GM12878 (cell line): ENCODE results near the gene TBC1D10B. TPM values are rescaled to one million over a fixed set of nuclear protein-coding genes. Genes with fewer than 3 reads are reported as not detected.

Source experiments
- ATAC-seq: fragments of 200-7000 bp; cut with Tn5 transposase; 3 replicates; pipeline ENCODE4 v1.9.1; 2020; ENCODE audit warnings: mild to moderate bottlenecking, moderate library complexity
- BruUV-seq: library from RNA; stranded (reverse); fragments of 400-500 nt; replicated peaks from 2 replicates; lab custom pipeline; 2021; lab: Mats Ljungman, UMichigan
- CTCF ChIA-PET: fragments of 300-600 bp; sonication (Branson Sonifier 250); formaldehyde crosslinking; extraction: SDS; loops from one replicate; lab custom pipeline; 2021; ENCODE audit warnings: inconsistent platforms; lab: Yijun Ruan, JAX
- POLR2A ChIA-PET: fragments of 350-600 bp; formaldehyde crosslinking; extraction: SDS; loops from one replicate; lab custom pipeline; 2021; ENCODE audit warnings: inconsistent platforms; lab: Charles Lee
- RAD21 ChIA-PET: fragments of 300-600 bp; sonication (Branson Sonifier 250); formaldehyde crosslinking; loops from one replicate; lab custom pipeline; 2023; ENCODE audit warnings: antibody characterized with exemption; ENCODE audit not compliant: unreplicated experiment; lab: Charles Lee
- SMC1A ChIA-PET: fragments of 300-600 bp; sonication (Branson Sonifier 250); formaldehyde crosslinking; loops from one replicate; lab custom pipeline; 2023; ENCODE audit not compliant: unreplicated experiment, uncharacterized antibody; lab: Charles Lee
- DNase-seq: peaks from one replicate; pipeline ENCODE4 v3.0.0-alpha.2; 2011; ENCODE audit warnings: low read depth, low spot score
- FAIRE-seq: peaks from 3 replicates; lab custom pipeline; 2011; peaks lifted over from hg19 to GRCh38; lab: Jason Lieb, UNC
- H2AFZ ChIP-seq: 2 replicates; pipeline ENCODE4 v1.6.0; 2011; ENCODE audit warnings: low read depth, low read length, control low read depth; ENCODE audit not compliant: control insufficient read depth
- H3K27ac ChIP-seq: 2 replicates; pipeline ENCODE4 v1.5.1; 2011; ENCODE audit warnings: control low read depth; ENCODE audit not compliant: control insufficient read depth, insufficient read depth
- H3K27me3 ChIP-seq, 2 experiments: replicated peaks in 1 of 2; 2 replicates each; pipeline versions ENCODE4 v1.6.0 to v1.6.1; 2011; ENCODE audit warnings: low read length in 1 of 2; ENCODE audit not compliant: control insufficient read depth in 2 of 2, insufficient read depth in 2 of 2
- H3K36me3 ChIP-seq, 2 experiments: 2 replicates each; pipeline ENCODE4 v1.5.1; 2011; ENCODE audit warnings: low read length in 1 of 2; ENCODE audit not compliant: control insufficient read depth in 2 of 2, insufficient read depth in 2 of 2
- H3K4me1 ChIP-seq: 2 replicates; pipeline ENCODE4 v1.6.1; 2011; ENCODE audit warnings: mild to moderate bottlenecking, low read length, moderate library complexity, mixed read lengths; ENCODE audit not compliant: control insufficient read depth, insufficient read depth
- H3K4me2 ChIP-seq: 2 replicates; pipeline ENCODE4 v1.6.0; 2011; ENCODE audit warnings: control low read depth; ENCODE audit not compliant: control insufficient read depth, insufficient read depth
- H3K4me3 ChIP-seq: fragments of 200-600 bp; sonication (generic); 2 replicates; pipeline ENCODE4 v1.5.1; 2016
- H3K79me2 ChIP-seq: 2 replicates; pipeline ENCODE4 v1.6.0; 2011; ENCODE audit warnings: low read length; ENCODE audit not compliant: control insufficient read depth, insufficient read depth
- H3K9ac ChIP-seq: 2 replicates; pipeline ENCODE4 v1.8.0; 2011; ENCODE audit warnings: low read length, control low read depth, mixed read lengths; ENCODE audit not compliant: control insufficient read depth, insufficient read depth
- H3K9me3 ChIP-seq: replicated peaks from 3 replicates; pipeline ENCODE4 v1.5.1; 2011; ENCODE audit warnings: mild to moderate bottlenecking, low read length; ENCODE audit not compliant: control insufficient read depth, insufficient read depth
- H4K20me1 ChIP-seq: 2 replicates; pipeline ENCODE4 v1.6.0; 2011; ENCODE audit not compliant: control insufficient read depth, insufficient read depth
- CBFB ChIP-seq: IDR thresholded peaks from 2 replicates; pipeline ENCODE4 v1.6.1; 2016; ENCODE audit warnings: antibody characterized with exemption, low read depth
- GATAD2B ChIP-seq: fragments of 450-650 bp; conservative IDR thresholded peaks from 2 replicates; pipeline ENCODE4 v1.6.1; 2017; ENCODE audit warnings: low read depth, mild to moderate bottlenecking, moderate library complexity
- HDAC6 ChIP-seq: fragments of 200-600 bp; sonication (generic); IDR thresholded peaks from one replicate; pipeline ENCODE4 v1.8.0; 2017; ENCODE audit warnings: antibody characterized with exemption; ENCODE audit not compliant: unreplicated experiment
- NFYB ChIP-seq: IDR thresholded peaks from 2 replicates; pipeline ENCODE4 v1.6.1; 2011; ENCODE audit warnings: low read depth, mild to moderate bottlenecking, low read length, improper control_type of control experiment, moderate library complexity; ENCODE audit not compliant: insufficient read depth
- RFX5 ChIP-seq: IDR thresholded peaks from 2 replicates; pipeline ENCODE4 v1.6.1; 2011; ENCODE audit warnings: low read depth, low read length, improper control_type of control experiment
- SIX5 ChIP-seq: IDR thresholded peaks from 2 replicates; pipeline ENCODE4 v1.6.1; 2011; ENCODE audit warnings: mild to moderate bottlenecking, low read depth, low read length, moderate library complexity; ENCODE audit not compliant: severe bottlenecking
- SMC3 ChIP-seq: IDR thresholded peaks from 2 replicates; pipeline ENCODE4 v1.6.1; 2011; ENCODE audit warnings: low read length, improper control_type of control experiment, borderline replicate concordance
- TAF1 ChIP-seq: IDR thresholded peaks from 2 replicates; pipeline ENCODE4 v1.6.1; 2011; ENCODE audit warnings: mild to moderate bottlenecking, low read depth, low read length, borderline replicate concordance
- TBL1XR1 ChIP-seq: IDR thresholded peaks from 2 replicates; pipeline ENCODE4 v1.6.1; 2012; ENCODE audit warnings: low read depth, low read length, improper control_type of control experiment
- YBX1 ChIP-seq: fragments of 450-650 bp; IDR thresholded peaks from 2 replicates; pipeline ENCODE4 v1.6.1; 2016; ENCODE audit warnings: antibody characterized with exemption
- ZSCAN29 ChIP-seq: fragments of 450-650 bp; IDR thresholded peaks from 2 replicates; pipeline ENCODE4 v1.6.1; 2017; ENCODE audit warnings: mild to moderate bottlenecking, moderate library complexity
- WGBS: methylation state at CpG from one replicate; pipeline ENCODE4 v1.1.6; 2016; ENCODE audit warnings: low lambda C conversion rate; ENCODE audit not compliant: insufficient replicate concordance, insufficient coverage; ENCODE audit errors: missing lambda C conversion rate; 5-methylcytosine and 5-hydroxymethylcytosine counted together
- in situ Hi-C: fragments of 300-500 bp; cut with MboI; formaldehyde crosslinking; loops from 9 replicates; pipeline ENCODE4 v1.14.3; 2018; ENCODE audit warnings: mixed read lengths
- intact Hi-C: fragments of 100-400 bp; cut with micrococcal nuclease; formaldehyde crosslinking; loops from one replicate; pipeline ENCODE4 v1.14.2; 2022; ENCODE audit not compliant: unreplicated experiment
- polyA plus RNA-seq, 11 experiments: library from polyadenylated mRNA; depleted of rRNA in 4 of 11; unstranded in 6 of 11; stranded (reverse) in 5 of 11; fragments of >200 nt; fragmentation: Nextera tagmentation in 4 of 11; fragmentation: Illumina TruSeq in 1 of 11; extraction: Ambion mirVana in 4 of 11; extraction: Trizol in 1 of 11; gene quantifications; 1 replicate in 1 of 11; 2 replicates in 10 of 11; pipeline versions ENCODE4 v1.2.1 to v1.2.3, GENCODE V29; 2011 to 2016; ENCODE audit warnings: inconsistent platforms in 2 of 11, missing spikeins in 2 of 11, low read depth in 1 of 11
- total RNA-seq, 4 experiments: library from RNA; depleted of rRNA in 3 of 4; stranded (reverse); fragments of >200 nt in 3 of 4; fragmentation: Illumina TruSeq in 1 of 4; extraction: Trizol in 1 of 4; gene quantifications; 2 replicates each; pipeline versions ENCODE4 v1.2.1 to v1.2.3, GENCODE V29; 2013 to 2021
- TF ChIP-seq, protein P1 (sequence below), 3 experiments: IDR thresholded peaks in 2 of 3; conservative IDR thresholded peaks in 1 of 3; 2 replicates each; pipeline ENCODE4 v1.5.1; 2011; ENCODE audit warnings: low read depth in 3 of 3, low read length in 3 of 3, mild to moderate bottlenecking in 3 of 3, control low read depth in 2 of 3, moderate library complexity in 2 of 3, inconsistent platforms in 1 of 3, mixed read lengths in 1 of 3; ENCODE audit not compliant: control insufficient read depth in 2 of 3, insufficient read depth in 1 of 3; ENCODE audit errors: extremely low read depth in 1 of 3
- TF ChIP-seq, protein P2 (sequence below): fragments of 450-650 bp; IDR thresholded peaks from 2 replicates; pipeline ENCODE4 v1.6.1; 2017; ENCODE audit warnings: low read depth, mild to moderate bottlenecking, moderate library complexity
- TF ChIP-seq, protein P3 (sequence below): IDR thresholded peaks from 2 replicates; pipeline ENCODE4 v1.6.1; 2011; ENCODE audit warnings: borderline replicate concordance, low read depth, mild to moderate bottlenecking, moderate library complexity, mixed read lengths, low read length; ENCODE audit not compliant: insufficient read depth; ENCODE audit errors: extremely low read length
- TF ChIP-seq, protein P4 (sequence below): fragments of 450-650 bp; IDR thresholded peaks from 2 replicates; pipeline ENCODE4 v1.6.1; 2018; ENCODE audit warnings: borderline replicate concordance, mild to moderate bottlenecking; ENCODE audit not compliant: partially characterized antibody

TBC1D10B gene
- total and polyA plus RNA-seq, 10 of the 15 experiments (the other 5 are each of a cell fraction or from before 2014, with no cell fraction given): 2.2 to 51.2 (median 11.6) TPM

DNA sequence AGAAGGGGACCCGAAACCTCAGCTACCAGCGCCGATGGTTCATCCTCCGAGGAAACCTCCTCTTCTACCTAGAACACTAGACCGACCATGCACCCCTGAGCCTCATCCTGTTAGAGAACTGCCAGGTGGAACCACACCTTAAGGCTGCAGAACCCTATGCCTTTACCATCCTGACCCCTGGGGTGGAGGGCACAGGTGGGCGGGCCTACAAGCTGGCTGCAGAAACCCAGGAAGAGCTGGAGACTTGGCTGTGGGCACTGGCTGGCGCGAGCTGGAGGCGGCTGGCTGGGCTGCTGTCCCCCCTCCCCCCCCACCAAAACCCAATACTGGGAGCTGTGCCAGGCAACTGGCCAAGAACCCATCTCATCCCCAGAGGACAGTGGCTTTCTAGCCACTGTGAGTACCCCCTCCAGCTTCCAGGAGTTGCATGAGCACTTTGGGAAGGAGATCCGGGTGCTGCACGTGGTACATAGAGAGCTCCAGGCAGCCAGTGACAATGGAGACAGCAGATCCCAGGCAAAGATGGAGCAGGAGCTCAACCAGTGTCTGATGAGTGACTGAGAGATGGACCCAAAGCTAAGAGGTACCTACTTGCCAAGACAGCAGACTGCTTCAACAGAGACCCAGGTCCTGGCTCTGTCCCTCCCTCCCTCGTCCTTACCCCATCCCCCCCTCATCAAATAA is 13.8 kb downstream of the TBC1D10B start:
- Histone ChIP-seq H3K27ac (no peak overlapping the region), H3K36me3 (peaks cover 3 to 23% of the 10 kb centered on the region in 2 experiments), H3K79me2 (peaks cover 18% of the 10 kb centered on the region), H2AFZ (no peak overlapping the region), H3K4me1 (peaks cover 16% of the 10 kb centered on the region), H3K9ac (no peak overlapping the region; the same call in 1 of the 2 replicates), H4K20me1 (peaks cover 4% of the 10 kb centered on the region), H3K9me3 (no peaks in the 10 kb centered on the region), H3K4me3 (peak overlapping the region; percentile 94; the same call in 1 of the 2 replicates), H3K27me3 (no peaks in the 10 kb centered on the region), H3K4me2 (peak overlapping the region; percentile 99)
- CTCF ChIA-PET: interaction anchor here (0.7 to 1.1 kb wide), 2 partner anchors 13 to 242 kb away, joined by 3 to 4 read pairs; no protein-coding TSS in a partner anchor
- RAD21 ChIA-PET: interaction anchor here (0.6 to 4.3 kb wide), 5 partner anchors 10 to 214 kb away, joined by 3 to 33 read pairs (median 4); partner anchors contain the start of gene TBC1D10B
- 76% methylated on average over 12 of the region's 12 CpGs for whole genome bisulfite sequencing
- DNase-seq (no peak), FAIRE-seq (no peak), ATAC-seq (no peak)
- BruUV-seq: no TSS peak
- SMC1A ChIA-PET: interaction anchor here (0.7 to 1.7 kb wide), 5 partner anchors 9 to 265 kb away, joined by 3 to 4 read pairs (median 4); partner anchors contain the start of genes TBC1D10B and TBX6
- intact Hi-C loops: loop anchor here (10.0 kb wide), 1 partner anchor 262 kb away; the partner anchor contains the start of genes TBX6 and YPEL3
- POLR2A ChIA-PET: interaction anchor here (0.5 to 3.8 kb wide), 8 partner anchors 9 to 170 kb away, joined by 3 to 21 read pairs (median 3); partner anchors contain the start of genes TBC1D10B and ZNF771
- in situ Hi-C loops: no loop called here
- no peak for TF ChIP-seq TBL1XR1
- no peak for TF ChIP-seq YBX1
- TF ChIP-seq SIX5: no peak
- TF ChIP-seq CBFB: no peak
- TF ChIP-seq, protein P1, sequence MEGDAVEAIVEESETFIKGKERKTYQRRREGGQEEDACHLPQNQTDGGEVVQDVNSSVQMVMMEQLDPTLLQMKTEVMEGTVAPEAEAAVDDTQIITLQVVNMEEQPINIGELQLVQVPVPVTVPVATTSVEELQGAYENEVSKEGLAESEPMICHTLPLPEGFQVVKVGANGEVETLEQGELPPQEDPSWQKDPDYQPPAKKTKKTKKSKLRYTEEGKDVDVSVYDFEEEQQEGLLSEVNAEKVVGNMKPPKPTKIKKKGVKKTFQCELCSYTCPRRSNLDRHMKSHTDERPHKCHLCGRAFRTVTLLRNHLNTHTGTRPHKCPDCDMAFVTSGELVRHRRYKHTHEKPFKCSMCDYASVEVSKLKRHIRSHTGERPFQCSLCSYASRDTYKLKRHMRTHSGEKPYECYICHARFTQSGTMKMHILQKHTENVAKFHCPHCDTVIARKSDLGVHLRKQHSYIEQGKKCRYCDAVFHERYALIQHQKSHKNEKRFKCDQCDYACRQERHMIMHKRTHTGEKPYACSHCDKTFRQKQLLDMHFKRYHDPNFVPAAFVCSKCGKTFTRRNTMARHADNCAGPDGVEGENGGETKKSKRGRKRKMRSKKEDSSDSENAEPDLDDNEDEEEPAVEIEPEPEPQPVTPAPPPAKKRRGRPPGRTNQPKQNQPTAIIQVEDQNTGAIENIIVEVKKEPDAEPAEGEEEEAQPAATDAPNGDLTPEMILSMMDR (IDR thresholded peaks at IDR 0.05 in 2 of 3, conservative IDR thresholded peaks at IDR 0.05 in 1 of 3; ENCODE audit: control insufficient read depth in 2 of 3, extremely low read depth in 1 of 3, insufficient read depth in 1 of 3, low read depth in 3 of 3, low read length in 3 of 3): no peak
- TF ChIP-seq SMC3: no peak
- TF ChIP-seq, protein P2, sequence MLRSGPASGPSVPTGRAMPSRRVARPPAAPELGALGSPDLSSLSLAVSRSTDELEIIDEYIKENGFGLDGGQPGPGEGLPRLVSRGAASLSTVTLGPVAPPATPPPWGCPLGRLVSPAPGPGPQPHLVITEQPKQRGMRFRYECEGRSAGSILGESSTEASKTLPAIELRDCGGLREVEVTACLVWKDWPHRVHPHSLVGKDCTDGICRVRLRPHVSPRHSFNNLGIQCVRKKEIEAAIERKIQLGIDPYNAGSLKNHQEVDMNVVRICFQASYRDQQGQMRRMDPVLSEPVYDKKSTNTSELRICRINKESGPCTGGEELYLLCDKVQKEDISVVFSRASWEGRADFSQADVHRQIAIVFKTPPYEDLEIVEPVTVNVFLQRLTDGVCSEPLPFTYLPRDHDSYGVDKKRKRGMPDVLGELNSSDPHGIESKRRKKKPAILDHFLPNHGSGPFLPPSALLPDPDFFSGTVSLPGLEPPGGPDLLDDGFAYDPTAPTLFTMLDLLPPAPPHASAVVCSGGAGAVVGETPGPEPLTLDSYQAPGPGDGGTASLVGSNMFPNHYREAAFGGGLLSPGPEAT: no peak
- no peak for TF ChIP-seq HDAC6
- no peak for TF ChIP-seq GATAD2B
- TF ChIP-seq, protein P3, sequence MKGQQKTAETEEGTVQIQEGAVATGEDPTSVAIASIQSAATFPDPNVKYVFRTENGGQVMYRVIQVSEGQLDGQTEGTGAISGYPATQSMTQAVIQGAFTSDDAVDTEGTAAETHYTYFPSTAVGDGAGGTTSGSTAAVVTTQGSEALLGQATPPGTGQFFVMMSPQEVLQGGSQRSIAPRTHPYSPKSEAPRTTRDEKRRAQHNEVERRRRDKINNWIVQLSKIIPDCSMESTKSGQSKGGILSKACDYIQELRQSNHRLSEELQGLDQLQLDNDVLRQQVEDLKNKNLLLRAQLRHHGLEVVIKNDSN: no peak
- TF ChIP-seq NFYB: no peak
- no peak for TF ChIP-seq TAF1
- TF ChIP-seq ZSCAN29: no peak
- TF ChIP-seq RFX5: no peak
- TF ChIP-seq, protein P4, sequence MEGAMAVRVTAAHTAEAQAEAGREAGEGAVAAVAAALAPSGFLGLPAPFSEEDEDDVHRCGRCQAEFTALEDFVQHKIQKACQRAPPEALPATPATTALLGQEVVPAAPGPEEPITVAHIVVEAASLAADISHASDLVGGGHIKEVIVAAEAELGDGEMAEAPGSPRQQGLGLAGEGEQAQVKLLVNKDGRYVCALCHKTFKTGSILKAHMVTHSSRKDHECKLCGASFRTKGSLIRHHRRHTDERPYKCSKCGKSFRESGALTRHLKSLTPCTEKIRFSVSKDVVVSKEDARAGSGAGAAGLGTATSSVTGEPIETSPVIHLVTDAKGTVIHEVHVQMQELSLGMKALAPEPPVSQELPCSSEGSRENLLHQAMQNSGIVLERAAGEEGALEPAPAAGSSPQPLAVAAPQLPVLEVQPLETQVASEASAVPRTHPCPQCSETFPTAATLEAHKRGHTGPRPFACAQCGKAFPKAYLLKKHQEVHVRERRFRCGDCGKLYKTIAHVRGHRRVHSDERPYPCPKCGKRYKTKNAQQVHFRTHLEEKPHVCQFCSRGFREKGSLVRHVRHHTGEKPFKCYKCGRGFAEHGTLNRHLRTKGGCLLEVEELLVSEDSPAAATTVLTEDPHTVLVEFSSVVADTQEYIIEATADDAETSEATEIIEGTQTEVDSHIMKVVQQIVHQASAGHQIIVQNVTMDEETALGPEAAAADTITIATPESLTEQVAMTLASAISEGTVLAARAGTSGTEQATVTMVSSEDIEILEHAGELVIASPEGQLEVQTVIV: no peak
